COLO668 (cell line): ENCODE measurements around the gene UBR4.
A peak's percentile ranks its signal among the peaks of the same experiment; 100 is the strongest.

ENCODE experiments used
- DNase-seq: peaks from one replicate; lab custom pipeline; 2025; ENCODE audit not compliant: unreplicated experiment; lab: John Stamatoyannopoulos, UW

Gene UBR4

GRCh38 chr1:19037659-19038058, 172.4 kb downstream of the UBR4 start:
- DNase-seq = no peak

GRCh38 chr1:19036813-19037605, 173.1 kb downstream of the UBR4 start:
- DNase-seq = no peak

- DNase-seq = no peak
Measured at GRCh38 chr1:19036041-19036812, 173.8 kb downstream of the UBR4 start.

GRCh38 chr1:19035377-19036040, 174.6 kb downstream of the UBR4 start:
- DNase-seq = no peak

GRCh38 chr1:19034721-19035120, 175.3 kb downstream of the UBR4 start:
- no peak for DNase-seq

GRCh38 chr1:19033926-19034680, 176.0 kb downstream of the UBR4 start:
- no peak for DNase-seq

GRCh38 chr1:19033515-19033839, 176.6 kb downstream of the UBR4 start:
- no peak for DNase-seq

- DNase-seq = no peak
Measured at GRCh38 chr1:19032701-19033514, 177.2 kb downstream of the UBR4 start.

GRCh38 chr1:19032413-19032695, 177.7 kb downstream of the UBR4 start:
- DNase-seq = no peak

GRCh38 chr1:19029191-19030085, 180.6 kb downstream of the UBR4 start:
- DNase-seq = peak; percentile 54

GRCh38 chr1:19028546-19029129, 181.4 kb downstream of the UBR4 start:
- no peak for DNase-seq

- DNase-seq = peak; percentile 37
Measured at GRCh38 chr1:19028110-19028509, 182.0 kb downstream of the UBR4 start.
